Epithelial cell of prostate (primary cell): ENCODE measurements around the gene CNP.
A peak's percentile ranks its signal among the peaks of the same experiment; 100 is the strongest.

Experiments
- DNase-seq: peaks from one replicate; pipeline ENCODE4 v3.0.0-alpha.2; 2011; ENCODE audit warnings: low read depth, low spot score
- H3K27ac ChIP-seq: fragments of 450-650 bp; 2 replicates; pipeline ENCODE4 v1.5.1; 2017; ENCODE audit warnings: mild to moderate bottlenecking

Gene CNP

GRCh38 chr17:41971721-41972523 is 5.3 kb downstream of the CNP start:
- no peak for DNase-seq
- peak overlapping the region; percentile 19 for H3K27ac ChIP-seq

GRCh38 chr17:41972571-41973407 is 6.2 kb downstream of the CNP start:
- peak overlapping the region; percentile 19 for H3K27ac ChIP-seq
- peak; percentile 31 for DNase-seq

- DNase-seq, result no peak
- H3K27ac ChIP-seq, result peak overlapping the region; percentile 19
Measured at GRCh38 chr17:41973408-41973811, 6.8 kb downstream of the CNP start.

GRCh38 chr17:41974031-41974430 is 7.4 kb downstream of the CNP start:
- DNase-seq, result no peak
- H3K27ac ChIP-seq, result no peak overlapping the region

GRCh38 chr17:41974658-41975057 is 8.1 kb downstream of the CNP start:
- no peak overlapping the region for H3K27ac ChIP-seq
- no peak for DNase-seq

- H3K27ac ChIP-seq, result no peak overlapping the region
- DNase-seq, result no peak
Measured at GRCh38 chr17:41975099-41976083, 8.8 kb downstream of the CNP start.

GRCh38 chr17:41976142-41976768 is 9.7 kb downstream of the CNP start:
- no peak overlapping the region for H3K27ac ChIP-seq

GRCh38 chr17:41977991-41978390 is 11.4 kb downstream of the CNP start:
- DNase-seq, result no peak
- H3K27ac ChIP-seq, result no peak overlapping the region

More at GRCh38 chr17:41976142-41976768, 9.7 kb downstream of the CNP start:
- no peak for DNase-seq

GRCh38 chr17:41982026-41982760 is 15.6 kb downstream of the CNP start:
- H3K27ac ChIP-seq, result no peak overlapping the region
- DNase-seq, result no peak

GRCh38 chr17:41984454-41984853 is 17.9 kb downstream of the CNP start:
- DNase-seq, result no peak
- no peak overlapping the region for H3K27ac ChIP-seq

- DNase-seq, result no peak
- H3K27ac ChIP-seq, result no peak overlapping the region
Measured at GRCh38 chr17:41985919-41986318, 19.3 kb downstream of the CNP start.

- H3K27ac ChIP-seq, result no peak overlapping the region
- DNase-seq, result no peak
Measured at GRCh38 chr17:41986634-41987033, 20.0 kb downstream of the CNP start.

- no peak for DNase-seq
- no peak overlapping the region for H3K27ac ChIP-seq
Measured at GRCh38 chr17:41987642-41988041, 21.0 kb downstream of the CNP start.

GRCh38 chr17:41988418-41988817 is 21.8 kb downstream of the CNP start:
- DNase-seq, result no peak
- no peak overlapping the region for H3K27ac ChIP-seq

GRCh38 chr17:41989702-41990419 is 23.3 kb downstream of the CNP start:
- DNase-seq, result no peak
- no peak overlapping the region for H3K27ac ChIP-seq

- no peak overlapping the region for H3K27ac ChIP-seq
- DNase-seq, result no peak
Measured at GRCh38 chr17:41992576-41992975, 26.0 kb downstream of the CNP start.

- no peak overlapping the region for H3K27ac ChIP-seq
- DNase-seq, result no peak
Measured at GRCh38 chr17:41996855-41997164, 30.2 kb downstream of the CNP start.

- no peak for DNase-seq
- H3K27ac ChIP-seq, result no peak overlapping the region
Measured at GRCh38 chr17:41998497-41998896, 31.9 kb downstream of the CNP start.
